ENCODE data around the gene CCDC169.
"Not testable (repeated sequence)": the region's sequence is repeated elsewhere in the genome, so short reads cannot be mapped to it uniquely, and the experiment has no call there.

Gene CCDC169

DNA sequence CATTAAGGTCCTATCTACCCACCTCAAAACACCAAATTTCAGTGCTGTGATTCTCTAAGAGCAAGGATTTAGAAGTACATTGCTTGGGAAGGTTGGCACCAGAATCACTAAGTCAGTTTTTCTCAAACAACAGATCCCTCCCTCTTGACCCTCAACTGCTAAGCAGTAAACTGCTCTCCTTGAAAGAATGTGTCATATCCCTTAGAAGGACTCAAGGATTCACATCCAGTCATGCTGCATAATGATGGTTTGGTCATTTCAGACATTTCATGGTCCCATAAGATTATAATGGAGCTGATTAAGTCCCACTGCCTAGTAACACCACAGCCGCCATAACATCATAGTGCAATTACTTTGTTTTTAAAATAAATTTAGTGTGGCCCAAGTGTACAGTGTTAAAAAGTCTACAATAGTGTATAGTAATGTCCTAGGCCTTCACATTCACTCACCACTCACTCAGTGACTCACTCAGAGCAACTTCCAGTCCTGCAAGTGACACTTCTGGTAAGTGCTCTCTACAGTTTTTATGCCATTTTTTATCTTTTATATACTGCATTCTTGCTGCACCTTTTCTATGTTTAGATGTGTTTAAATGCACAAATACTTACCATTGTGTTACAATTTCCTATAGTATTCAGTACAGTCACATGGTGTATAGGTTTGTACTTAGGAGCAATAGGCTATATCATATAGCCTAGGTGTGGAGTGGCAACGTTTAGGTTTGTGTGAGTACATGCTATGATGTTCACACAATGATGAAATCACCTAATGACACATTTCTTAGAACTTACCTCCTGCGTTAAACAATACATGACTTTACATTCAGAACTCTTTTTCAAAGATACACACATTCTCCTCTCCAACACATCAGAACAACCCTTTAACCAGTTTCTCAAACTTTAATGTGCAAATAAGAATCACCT lies 15.7 kb upstream of the CCDC169 start:
- no peak for DNase-seq

DNA sequence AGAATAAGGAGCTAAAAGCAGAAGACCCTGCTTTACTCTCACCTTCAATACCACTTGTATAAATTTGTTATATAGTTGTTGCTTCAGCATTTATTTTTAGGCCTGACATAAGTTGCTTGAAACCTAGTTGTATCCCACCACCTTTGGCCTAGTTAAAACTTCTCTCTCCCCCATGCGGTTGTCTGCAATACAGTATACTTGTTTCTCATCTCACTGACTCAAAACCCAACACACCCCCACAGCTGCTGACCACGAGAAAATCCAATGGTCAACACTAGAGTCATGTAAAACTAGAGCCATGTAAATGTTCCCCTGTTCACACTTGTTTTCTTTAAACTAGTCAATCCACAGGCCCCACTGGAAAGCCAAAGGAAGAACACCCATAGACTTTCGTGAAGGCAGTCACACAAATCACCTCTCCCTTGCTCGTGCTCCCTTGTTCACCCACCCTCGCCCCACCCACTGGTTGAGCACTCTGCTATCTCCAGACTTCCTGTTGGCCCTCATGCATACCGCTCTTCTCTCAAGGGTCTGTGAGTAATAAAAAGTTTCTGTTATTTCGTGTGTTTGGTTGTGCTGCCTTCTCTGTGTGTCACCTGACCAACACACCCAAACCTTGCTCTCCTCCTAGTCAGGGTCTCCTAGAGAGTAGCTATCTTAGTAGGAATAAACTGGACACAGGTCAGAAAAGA lies 12.9 kb upstream of the CCDC169 start:
- no peak for DNase-seq

GRCh38 chr13:36302289-36302688 lies 4.7 kb upstream of the CCDC169 start:
- no peak for DNase-seq

DNA sequence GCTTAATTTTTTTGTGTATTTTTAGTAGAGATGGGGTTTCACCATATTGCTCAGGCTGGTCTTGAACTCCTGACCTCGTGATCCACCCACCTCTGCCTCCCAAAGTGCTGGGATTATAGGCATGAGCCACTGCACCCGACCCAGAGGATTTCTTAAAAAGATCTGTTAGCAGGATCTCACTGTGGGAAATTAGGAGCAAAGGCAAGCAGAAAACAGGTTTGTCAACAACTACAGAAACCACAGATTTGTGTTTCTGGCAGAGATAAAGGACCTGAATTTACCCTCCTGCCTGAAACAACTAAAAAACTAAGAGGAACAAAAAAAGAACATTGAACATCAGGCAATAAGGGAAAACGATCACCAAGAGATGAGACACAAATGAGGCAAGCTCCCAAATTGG lies 1.9 kb upstream of the CCDC169 start:
- DNase-seq: not testable (repeated sequence)

GRCh38 chr13:36298535-36299068 lies 988 bp upstream of the CCDC169 start:
- no peak for DNase-seq

- no peak for DNase-seq
Measured at GRCh38 chr13:36294096-36294495, 3.5 kb downstream of the CCDC169 start.

GRCh38 chr13:36293497-36293896 lies 4.1 kb downstream of the CCDC169 start:
- DNase-seq: no peak

- DNase-seq: no peak
Measured at GRCh38 chr13:36288794-36289391, 8.7 kb downstream of the CCDC169 start.

DNA sequence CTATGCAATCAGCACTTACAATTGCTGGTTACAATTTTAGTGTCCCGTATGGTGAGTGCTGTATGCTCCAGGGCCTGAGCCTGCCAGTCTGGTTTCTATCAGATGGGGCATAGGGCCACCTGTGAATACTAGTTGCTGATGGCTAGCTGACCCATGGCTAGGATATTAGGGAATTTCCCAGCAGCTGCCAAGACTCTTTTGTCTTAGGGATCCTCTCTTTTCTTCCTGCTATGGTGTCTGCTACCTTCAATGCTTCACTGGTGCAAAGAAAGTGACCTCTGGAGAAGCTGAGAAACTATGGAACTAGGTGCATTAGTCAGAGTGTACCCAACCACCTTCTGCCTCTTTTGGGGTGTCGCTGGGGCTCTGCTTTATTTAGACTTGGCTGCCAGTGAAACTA lies 11.6 kb downstream of the CCDC169 start:
- DNase-seq: no peak

DNA sequence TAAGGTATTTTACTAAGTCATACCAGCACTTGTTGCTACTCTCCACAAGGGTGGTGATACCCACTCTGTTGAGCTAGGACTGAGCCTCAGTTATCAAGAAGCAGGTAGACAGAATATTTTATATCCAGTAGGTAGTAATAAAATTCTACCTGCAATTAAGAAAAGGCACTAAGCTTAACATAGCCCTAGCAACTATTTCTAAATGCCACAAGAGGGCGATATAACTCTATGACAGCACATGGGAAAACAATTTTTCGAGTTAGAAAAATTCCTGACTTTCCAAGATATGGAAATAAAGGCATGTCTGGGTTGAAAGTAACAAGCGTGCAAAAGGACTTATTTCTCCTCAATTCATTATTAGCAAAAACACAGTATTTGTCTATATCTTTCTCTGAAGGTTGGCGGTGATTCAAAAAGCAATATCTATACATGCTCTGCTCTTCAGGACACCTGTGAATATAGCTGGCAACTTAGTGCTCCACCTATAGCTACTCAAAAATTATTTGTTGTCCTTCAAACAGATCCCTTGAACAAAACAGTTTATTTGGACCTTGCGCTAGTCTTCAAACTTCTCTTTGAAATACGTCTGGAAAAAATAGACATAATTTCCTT lies 14.7 kb downstream of the CCDC169 start:
- no peak for DNase-seq

GRCh38 chr13:36275190-36276002 lies 22.2 kb downstream of the CCDC169 start:
- peak in 1 of 5 donors; percentile 6 for DNase-seq

DNA sequence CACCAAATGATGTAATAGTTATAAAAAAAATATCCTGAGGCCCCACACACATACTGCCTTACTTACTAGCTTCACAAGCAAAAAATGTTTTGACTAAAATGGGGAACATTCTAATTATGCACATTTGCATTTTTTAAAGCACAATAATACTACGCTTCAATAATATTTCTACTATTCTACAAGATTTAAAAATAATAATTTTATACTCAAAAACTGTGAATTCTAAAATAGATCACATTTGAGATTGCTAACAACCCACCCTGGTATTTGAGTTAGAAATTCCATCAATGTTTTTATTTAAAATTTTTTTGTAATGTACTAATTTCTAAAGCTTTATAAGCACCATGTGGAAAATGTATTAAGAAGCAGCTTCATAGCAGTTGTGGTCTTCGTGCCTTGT lies 24.2 kb downstream of the CCDC169 start:
- DNase-seq: no peak

- DNase-seq: no peak
Measured at GRCh38 chr13:36261976-36262375, 35.6 kb downstream of the CCDC169 start.

- DNase-seq: no peak
Measured at GRCh38 chr13:36261011-36261410, 36.6 kb downstream of the CCDC169 start.

DNA sequence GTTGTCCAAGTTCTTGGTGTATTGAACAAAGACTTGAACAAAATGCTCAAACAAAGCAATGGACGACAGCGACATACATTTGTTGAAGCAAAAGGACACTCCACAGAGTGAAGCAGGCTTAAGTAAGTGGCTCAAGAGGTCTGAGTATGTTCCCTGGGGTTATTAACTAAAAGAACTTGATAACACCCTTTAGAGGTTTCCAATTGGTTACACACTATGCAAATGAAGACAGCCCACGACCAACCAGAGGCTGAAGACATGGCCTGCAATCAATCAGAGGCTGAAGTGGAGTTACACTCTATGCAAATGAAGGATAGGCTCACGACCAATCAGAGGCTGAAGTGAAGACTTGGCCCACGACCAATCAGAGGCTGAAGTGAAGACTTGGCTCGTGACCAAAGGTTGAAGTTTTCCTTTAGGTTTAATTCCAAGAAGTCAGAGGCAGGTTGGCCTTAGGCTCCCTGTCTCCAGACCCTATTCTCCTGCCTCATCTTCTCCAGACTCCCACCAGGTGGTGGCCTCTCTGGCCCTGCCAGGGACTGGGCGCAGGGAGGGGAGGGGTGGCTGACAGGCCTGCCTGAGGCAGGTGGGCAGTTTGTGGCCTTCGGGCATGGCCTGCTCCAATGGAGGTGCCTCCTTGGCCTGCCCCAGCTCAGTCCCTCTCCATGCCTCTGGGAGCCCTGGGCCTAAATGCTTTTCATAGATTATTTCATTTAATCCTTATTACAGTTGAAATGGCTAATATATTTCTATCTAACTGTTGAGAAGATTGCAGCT lies 38.1 kb downstream of the CCDC169 start:
- no peak for DNase-seq

DNA sequence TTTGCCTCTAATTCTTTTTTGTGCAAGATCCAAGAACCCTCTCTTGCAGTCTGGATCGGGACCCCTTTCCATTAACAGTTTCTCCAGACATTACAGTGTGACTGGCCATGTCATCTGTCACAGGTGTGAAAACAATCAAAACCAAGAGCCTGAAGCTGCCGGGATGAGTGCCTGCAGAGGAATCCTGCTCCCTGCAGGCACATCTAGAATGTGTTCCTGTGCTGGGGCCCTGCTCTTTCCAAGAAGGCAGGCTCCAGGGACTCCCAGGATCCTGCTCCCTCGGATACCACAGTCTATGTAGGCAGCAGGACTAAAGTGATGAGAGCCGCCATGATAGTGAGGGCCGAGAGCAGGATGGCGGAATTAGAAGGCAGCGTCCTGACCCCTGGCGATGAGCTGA lies 38.8 kb downstream of the CCDC169 start:
- DNase-seq: no peak

- no peak for DNase-seq
Measured at GRCh38 chr13:36251526-36251925, 46.1 kb downstream of the CCDC169 start.

- DNase-seq: no peak
Measured at GRCh38 chr13:36251017-36251416, 46.6 kb downstream of the CCDC169 start.

DNA sequence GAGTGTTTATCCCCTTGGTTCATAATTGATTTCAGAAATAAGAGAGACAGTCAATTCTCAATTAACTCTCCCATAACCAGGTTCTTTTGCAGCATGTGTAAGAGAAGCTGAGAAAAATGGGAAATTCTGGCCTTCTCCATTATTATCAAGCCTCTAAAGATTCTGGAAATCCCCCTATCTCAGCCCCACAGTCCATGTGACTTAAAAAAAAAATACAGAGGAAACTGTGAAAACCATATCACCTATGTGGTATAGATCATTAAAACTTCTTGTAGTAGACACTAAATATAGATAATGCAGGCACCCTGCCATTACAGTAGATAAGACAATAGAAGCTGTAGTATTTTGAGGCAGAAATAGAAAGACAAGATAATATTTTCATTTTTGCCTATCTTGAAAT lies 48.9 kb downstream of the CCDC169 start:
- DNase-seq: no peak

- DNase-seq: no peak
Measured at GRCh38 chr13:36244990-36245389, 52.6 kb downstream of the CCDC169 start.

DNA sequence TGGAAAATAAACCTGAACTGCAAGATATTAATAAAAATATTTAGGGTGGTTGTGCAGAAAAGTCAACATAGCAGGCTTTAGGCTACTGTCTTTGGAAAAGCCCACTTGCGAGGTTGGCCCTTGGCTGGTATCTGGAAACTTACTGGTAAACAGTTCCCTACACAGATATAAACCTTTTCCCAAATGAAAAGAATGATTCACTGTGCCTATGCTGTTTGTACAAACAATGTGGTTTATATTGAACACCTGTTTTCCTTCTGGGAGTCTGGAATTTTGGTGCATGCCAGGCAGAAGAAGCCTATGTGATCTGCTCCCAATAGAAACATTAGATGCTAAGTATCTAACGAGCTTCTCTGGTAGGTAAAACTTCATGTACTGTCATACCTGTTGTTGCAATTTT lies 53.5 kb downstream of the CCDC169 start:
- DNase-seq: no peak
